Measurements from ENCODE around the gene CA5A.
"Not testable (repeated sequence)": the region's sequence is repeated elsewhere in the genome, so short reads cannot be mapped to it uniquely, and the experiment has no call there.

CA5A gene

DNA sequence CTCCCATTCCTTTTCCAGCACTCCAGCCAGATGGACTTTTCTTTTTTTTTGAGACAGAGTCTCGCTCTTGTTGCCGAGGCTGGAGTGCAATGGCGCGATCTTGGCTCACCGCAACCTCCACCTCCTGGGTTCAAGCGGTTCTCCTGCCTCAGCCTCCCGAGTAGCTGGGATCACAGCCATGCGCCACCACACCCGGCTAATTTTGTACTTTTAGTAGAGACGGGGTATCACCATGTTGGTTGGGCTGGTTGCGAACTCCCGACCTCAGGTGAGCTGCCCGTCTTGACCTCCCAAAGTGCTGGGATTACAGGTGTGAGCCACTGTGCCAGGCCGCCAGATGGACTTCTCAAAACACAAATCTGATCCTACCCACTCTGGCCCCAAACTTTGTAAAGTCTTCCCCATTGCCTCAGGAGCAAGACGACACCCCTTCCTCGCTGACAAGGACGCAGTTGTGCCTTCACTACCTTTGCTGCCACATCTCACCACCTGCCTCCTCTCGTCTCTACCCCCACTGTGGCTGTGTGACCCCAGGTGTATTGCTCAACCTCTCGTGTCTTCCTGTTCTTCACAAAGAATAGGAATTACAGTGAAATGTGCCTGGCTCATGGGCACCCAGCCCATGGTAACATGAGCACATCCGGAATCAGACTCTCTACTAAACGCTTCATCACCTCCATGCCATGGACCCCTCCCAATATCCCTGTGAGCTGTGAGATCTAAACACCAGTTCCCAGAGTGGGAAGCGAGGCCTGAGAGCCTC is 11.2 kb upstream of the CA5A start:
- peak; percentile 26 for DNase-seq

DNA sequence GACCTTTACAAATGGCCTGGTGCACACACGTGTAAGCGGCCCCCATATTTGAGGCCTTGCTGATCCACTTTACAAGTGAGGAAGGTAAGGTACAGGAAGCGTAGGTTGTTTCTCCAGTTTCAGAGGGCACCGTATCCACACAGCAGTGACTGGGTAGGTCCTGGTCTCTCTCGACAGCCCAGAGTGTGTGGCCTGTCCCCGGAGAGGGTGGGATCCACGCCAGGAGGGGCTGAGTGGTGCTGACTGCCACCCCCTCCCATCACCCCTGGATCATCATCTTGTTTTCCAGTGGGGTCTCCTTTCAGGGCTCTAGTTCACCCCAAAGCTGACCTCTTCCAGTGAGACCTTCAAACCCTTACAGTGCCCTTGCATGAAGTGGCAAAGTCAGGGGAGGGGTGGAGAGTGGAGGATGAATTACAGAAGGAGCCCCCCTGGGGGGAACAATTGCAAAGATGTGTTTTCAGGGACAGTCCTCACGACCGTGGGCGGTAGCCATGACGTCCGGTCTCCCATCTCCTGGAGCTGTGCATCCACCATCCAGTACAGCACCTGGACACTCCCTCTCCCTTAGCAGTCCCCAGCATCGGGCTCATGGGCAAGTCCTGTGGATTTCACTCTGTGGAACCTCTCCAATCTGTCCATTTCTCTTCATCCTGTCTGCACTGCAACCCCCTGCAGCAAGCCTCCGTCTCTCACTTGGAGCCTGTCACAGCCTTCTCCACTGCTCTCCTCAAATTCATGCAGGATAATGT is 10.4 kb upstream of the CA5A start:
- DNase-seq: no peak

- DNase-seq: no peak
Observed at GRCh38 chr16:87945351-87946042, 9.2 kb upstream of the CA5A start.

DNA sequence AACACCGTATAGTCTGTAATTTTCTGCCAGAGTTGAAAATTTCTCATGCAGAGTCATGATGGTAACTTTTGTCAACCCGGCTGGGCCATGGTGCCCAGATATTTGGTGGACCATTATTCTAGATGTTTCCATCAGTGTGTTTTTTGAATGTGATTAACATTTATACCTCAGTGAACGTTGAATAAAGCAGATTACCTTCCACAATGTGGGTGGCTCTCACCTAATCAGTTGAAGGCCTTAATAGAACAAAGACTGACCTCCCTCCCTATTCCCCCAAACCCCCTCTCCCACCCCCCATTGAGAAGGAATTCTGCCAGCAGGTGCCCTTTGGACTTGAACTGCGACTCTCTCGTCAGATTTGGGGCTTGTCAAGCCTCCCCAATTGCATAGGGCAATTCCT is 6.4 kb upstream of the CA5A start:
- no peak for DNase-seq

- no peak for DNase-seq
Observed at GRCh38 chr16:87939562-87940423, 3.5 kb upstream of the CA5A start.

GRCh38 chr16:87938412-87938949 is 2.2 kb upstream of the CA5A start:
- DNase-seq: no peak

DNA sequence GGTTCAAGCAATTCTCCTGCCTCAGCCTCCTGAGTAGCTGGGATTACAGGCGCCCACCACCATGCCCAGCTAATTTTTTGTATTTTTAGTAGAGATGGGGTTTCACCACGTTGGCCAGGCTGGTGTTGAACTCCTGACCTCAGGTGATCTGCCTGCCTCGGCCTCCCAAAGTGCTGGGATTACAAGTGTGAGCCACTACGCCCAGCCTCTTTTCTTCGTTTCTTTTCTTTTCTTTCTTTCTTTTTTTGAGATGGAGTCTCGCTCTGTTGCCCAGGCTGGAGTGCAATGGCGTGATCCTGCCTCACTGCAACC is 858 bp upstream of the CA5A start:
- not testable (repeated sequence) for DNase-seq

GRCh38 chr16:87936016-87936374 is 334 bp downstream of the CA5A start:
- DNase-seq: not testable (repeated sequence)

DNA sequence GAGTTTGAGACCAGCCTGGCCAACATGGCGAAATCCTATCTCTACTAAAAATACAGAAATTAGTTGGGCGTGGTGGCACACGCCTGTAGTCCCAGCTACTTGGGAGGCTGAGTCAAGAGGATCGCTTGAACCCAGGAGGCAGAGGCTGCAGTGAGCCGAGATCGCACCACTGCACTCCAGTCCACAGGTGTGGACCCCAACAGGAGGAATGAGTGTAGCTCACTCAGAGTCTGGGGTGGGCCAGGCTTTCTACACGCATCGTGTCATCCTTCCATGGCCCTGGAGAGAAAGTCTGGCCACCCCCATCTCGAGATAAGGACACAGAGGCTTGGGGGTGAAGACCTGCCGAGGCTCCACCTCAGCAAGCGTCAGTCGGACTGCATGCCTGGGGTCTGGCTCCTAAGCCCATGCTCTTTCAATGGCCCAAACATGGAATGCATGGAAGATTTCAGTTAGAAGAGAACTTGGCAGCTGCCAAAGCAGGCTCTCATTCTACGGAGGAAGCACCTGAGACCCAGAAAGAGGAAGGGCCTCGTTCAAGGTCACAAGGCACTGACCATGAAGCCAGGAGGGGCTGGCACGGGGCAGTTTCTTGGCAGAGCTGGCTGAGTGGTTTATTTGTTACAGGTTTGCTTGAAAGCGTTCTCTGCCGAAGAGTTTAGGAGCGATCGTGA is 1.4 kb downstream of the CA5A start:
- not testable (repeated sequence) for DNase-seq

- DNase-seq: no peak
Observed at GRCh38 chr16:87933140-87933495, 3.2 kb downstream of the CA5A start.

- not testable (repeated sequence) for DNase-seq
Observed at GRCh38 chr16:87932475-87933139, 3.7 kb downstream of the CA5A start.

DNA sequence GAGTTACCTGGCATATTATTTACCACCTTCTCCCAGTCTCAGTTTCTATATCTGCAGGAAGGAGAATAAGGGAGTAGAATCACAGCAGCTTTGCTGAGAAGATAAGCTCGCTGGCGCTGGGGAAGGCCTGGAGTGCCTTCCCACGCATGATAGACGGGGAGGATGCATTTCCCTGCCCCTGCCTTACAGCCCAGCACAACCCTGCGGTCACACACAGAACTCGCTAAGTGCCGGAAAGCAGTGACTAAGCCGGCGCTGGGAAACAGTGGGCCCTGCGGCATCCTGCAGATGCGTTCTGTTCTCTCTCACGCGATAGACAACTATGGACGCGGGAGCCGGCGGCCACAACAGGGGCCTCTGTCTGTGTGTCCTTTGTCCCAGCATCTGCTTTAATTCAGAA is 4.8 kb downstream of the CA5A start:
- DNase-seq: no peak

DNA sequence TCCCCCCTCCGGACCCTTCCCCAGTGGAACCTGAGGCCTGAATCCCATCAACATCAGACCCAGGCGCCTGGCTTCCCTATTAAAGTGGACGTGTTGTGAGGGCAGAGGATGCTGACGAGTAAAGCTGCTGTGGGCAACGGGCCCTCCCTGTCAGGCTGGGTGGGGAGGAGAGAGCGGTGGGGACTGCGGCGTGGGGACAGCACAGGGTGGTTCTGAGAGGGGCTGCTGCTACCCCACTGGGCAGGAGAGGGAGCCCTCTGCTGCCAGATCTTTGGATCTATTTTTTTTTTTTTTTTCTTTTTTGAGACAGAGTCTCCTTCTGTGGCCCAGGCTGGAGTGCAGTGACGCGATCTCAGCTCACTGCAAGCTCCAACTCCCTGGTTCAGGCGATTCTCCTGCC is 5.9 kb downstream of the CA5A start:
- no peak for DNase-seq

DNA sequence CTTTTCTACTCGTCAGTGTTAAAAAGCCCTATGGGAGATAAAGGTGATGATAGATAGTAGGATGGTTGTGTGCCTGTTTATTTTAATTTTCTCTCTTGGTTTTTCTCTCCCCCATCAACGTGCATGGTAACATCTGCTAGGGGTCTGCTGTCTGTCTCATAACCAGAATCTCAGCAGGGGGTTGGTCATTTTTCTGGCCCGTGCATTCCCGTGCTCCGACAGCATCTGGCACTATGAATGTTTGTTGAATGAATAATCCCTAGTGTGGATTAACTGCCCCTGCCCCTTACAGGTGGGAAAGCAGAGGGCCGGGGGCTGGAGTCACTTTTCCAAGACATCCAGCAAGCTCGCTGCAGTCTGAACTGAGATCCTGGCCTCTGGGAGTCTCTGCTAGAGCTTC is 6.3 kb downstream of the CA5A start:
- no peak for DNase-seq

DNA sequence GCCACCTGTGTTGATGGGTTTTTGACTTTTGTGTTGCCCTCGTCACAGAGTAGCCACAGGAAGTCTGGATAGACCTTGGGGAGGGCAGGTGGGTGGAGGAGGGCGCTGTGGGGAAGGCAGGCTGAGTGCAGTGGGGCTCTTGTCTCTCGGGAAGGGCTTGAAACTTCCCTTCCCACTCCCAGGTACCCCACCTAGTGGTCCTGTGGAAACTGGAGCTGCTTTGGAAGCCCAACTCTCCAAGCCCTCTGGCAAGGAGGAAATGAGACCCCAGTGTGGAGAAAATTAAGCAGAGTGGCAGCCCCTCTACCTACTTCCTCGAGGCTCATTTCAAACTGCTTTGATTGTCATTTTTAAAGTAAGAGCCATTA is 9.2 kb downstream of the CA5A start:
- no peak for DNase-seq

GRCh38 chr16:87926246-87927194 is 9.8 kb downstream of the CA5A start:
- DNase-seq: peak; percentile 59

GRCh38 chr16:87924811-87925670 is 11.3 kb downstream of the CA5A start:
- DNase-seq: peak; percentile 77

GRCh38 chr16:87924041-87924810 is 12.1 kb downstream of the CA5A start:
- DNase-seq: peak; percentile 77

All from NCI-H2029 (cell line).